Ishikawa (cell line): ENCODE data around the gene ZNF579.

ENCODE experiments used
- EGR1 ChIP-seq: IDR thresholded peaks from 2 replicates; pipeline ENCODE4 v1.6.1; 2012
- EP300 ChIP-seq: IDR thresholded peaks from 2 replicates; pipeline ENCODE4 v1.6.1; 2012; ENCODE audit warnings: borderline replicate concordance
- RAD21 ChIP-seq: IDR thresholded peaks from 2 replicates; pipeline ENCODE4 v1.6.1; 2012; ENCODE audit warnings: low read depth

DNA sequence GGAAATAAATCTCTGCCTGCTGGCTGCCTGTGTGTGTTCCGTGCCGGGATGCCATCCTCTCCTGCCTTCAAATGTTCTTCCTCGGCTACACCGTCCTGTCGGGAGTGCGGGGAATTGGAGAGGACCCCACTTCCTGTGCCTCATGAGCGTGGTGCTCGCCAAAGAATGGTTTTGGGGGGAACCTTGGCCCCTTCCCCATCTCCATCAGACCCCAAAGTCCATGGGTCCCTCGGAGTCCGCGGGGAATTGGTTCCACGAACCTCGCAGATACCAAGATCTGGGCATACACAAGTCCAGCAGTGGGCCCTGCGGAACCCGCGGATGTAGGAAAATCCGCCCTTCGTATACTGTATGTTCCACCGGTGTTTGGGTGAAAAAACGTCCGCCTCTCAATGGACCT is 22.5 kb upstream of the ZNF579 start:
- no peak for TF ChIP-seq RAD21
- no peak for TF ChIP-seq EP300
- TF ChIP-seq EGR1: no peak
